Lower leg skin (tissue), 3 donors: Measurements from ENCODE around the gene TESMIN.

Source experiments
- CTCF ChIP-seq, 3 donors: fragments of 450-650 bp; IDR thresholded peaks; one replicate each; pipeline ENCODE4 v1.5.1; 2016; ENCODE audit warnings: antibody characterized with exemption in 3 of 3, mild to moderate bottlenecking in 3 of 3, moderate library complexity in 2 of 3
- POLR2A ChIP-seq, 2 donors: fragments of 450-650 bp; IDR thresholded peaks; one replicate each; pipeline ENCODE4 v1.6.1; 2016 to 2017; ENCODE audit warnings: antibody characterized with exemption in 2 of 2, mild to moderate bottlenecking in 1 of 2, moderate library complexity in 1 of 2

GRCh38 chr11:68674461-68674860 is 76.9 kb downstream of the TESMIN start:
- no peak for TF ChIP-seq CTCF (IDR thresholded peaks at IDR 0.05)
- TF ChIP-seq POLR2A (IDR thresholded peaks at IDR 0.05), result no peak
